Sigmoid colon (tissue), 7 donors: ENCODE measurements around the gene ROBO1. TPM values are rescaled to one million over a fixed set of nuclear protein-coding genes. Genes with fewer than 3 reads are reported as not detected.

Experiments
- DNase-seq: peaks from one replicate; pipeline ENCODE4 v3.0.0-alpha.2; 2019
- H3K27ac ChIP-seq, 4 donors: fragments of 200-600 bp; sonication (generic); one replicate each; pipeline ENCODE4 v1.5.1; 2016 to 2019; ENCODE audit warnings: mild to moderate bottlenecking in 1 of 4
- H3K27me3 ChIP-seq, 3 donors: fragments of 200-600 bp; sonication (generic); one replicate each; pipeline ENCODE4 v1.5.1; 2019; ENCODE audit warnings: mild to moderate bottlenecking in 1 of 3
- H3K36me3 ChIP-seq, 4 donors: fragments of 200-600 bp; sonication (generic); one replicate each; pipeline ENCODE4 v1.5.1; 2016 to 2019
- H3K4me1 ChIP-seq, 4 donors: fragments of 200-600 bp; sonication (generic); one replicate each; pipeline ENCODE4 v1.5.1; 2017 to 2019
- H3K4me3 ChIP-seq, 4 donors: fragments of 200-600 bp; sonication (generic); one replicate each; pipeline ENCODE4 v1.5.1; 2017 to 2019; ENCODE audit warnings: mild to moderate bottlenecking in 2 of 4, moderate library complexity in 1 of 4
- H3K9me3 ChIP-seq, 4 donors: fragments of 200-600 bp in 3 of 4; sonication (generic) in 3 of 4; one replicate each; pipeline versions ENCODE4 v1.5.1 to v1.6.1; 2013 to 2019
- CTCF ChIP-seq, 4 experiments: fragments of 450-650 bp in 3 of 4; fragments of 200-600 bp in 1 of 4; IDR thresholded peaks; one replicate each; pipeline ENCODE4 v1.5.1; 2016 to 2019; ENCODE audit warnings: antibody characterized with exemption in 4 of 4, mild to moderate bottlenecking in 3 of 4, moderate library complexity in 2 of 4
- EP300 ChIP-seq, 4 donors: sonication (generic); formaldehyde crosslinking; IDR thresholded peaks; one replicate each; pipeline ENCODE4 v1.6.1; 2017; ENCODE audit warnings: antibody characterized with exemption in 4 of 4
- POLR2A ChIP-seq, 2 donors: fragments of 450-650 bp; IDR thresholded peaks; one replicate each; pipeline ENCODE4 v1.6.1; 2016; ENCODE audit warnings: antibody characterized with exemption in 2 of 2, mild to moderate bottlenecking in 2 of 2, moderate library complexity in 2 of 2
- POLR2AphosphoS5 ChIP-seq, 4 donors: sonication (generic); formaldehyde crosslinking; IDR thresholded peaks; one replicate each; pipeline ENCODE4 v1.6.1; 2017; ENCODE audit warnings: antibody characterized with exemption in 4 of 4
- WGBS, 2 donors: extraction: QIAGEN DNeasy Blood & Tissue Kit; methylation state at CpG; one replicate each; pipeline ENCODE4 v1.1.7; 2013; 5-methylcytosine and 5-hydroxymethylcytosine counted together
- intact Hi-C: fragments of 100-400 bp; cut with DNase I; formaldehyde crosslinking; loops from one replicate; pipeline ENCODE4 v1.15.1; 2023
- polyA plus RNA-seq, 3 donors: library from polyadenylated mRNA; stranded (reverse); fragments of 200-250 nt; gene quantifications; one replicate each; pipeline ENCODE4 v1.2.3, GENCODE V29; 2013
- total RNA-seq, 4 donors: library from RNA; depleted of rRNA; stranded (reverse); fragments of >200 nt; gene quantifications; one replicate each; pipeline ENCODE4 v1.1.0, GENCODE V29; 2016
- donor health status: healthy with polysubstance abuse.
- donor health status: Bipolar disorder and iron deficiency.
- donor health status: healthy.

ROBO1 gene
- total and polyA plus RNA-seq, 7 donors, result 0.69 to 45.7 (median 32.4) TPM

DNA sequence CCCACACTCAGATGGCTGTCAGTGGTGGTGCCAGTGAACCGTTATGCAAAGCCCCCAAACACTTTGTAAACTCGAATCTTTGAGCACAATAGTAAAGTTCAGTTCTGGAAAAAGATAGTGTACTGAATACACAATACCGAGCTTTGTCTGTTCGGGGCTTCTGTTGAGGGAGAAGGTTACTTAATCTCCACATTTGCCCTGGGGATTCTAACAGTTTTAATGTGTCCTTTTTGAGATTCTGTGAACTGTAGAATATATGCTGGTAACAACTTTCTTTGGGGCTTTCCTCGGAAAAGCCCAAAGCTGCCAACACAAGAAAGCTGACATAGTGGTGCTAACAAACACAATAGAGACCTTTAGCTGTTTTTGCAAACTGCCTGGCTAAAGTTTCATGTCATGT is 686.5 kb downstream of the ROBO1 start:
- intact Hi-C loops, result no loop called here
- H3K9me3 ChIP-seq, result no peaks in the 10 kb centered on the region
- no peaks in the 10 kb centered on the region for H3K4me1 ChIP-seq
- no peaks in the 10 kb centered on the region for H3K27me3 ChIP-seq
- TF ChIP-seq CTCF (IDR thresholded peaks at IDR 0.05) (no peak), POLR2AphosphoS5 (IDR thresholded peaks at IDR 0.05) (no peak), POLR2A (IDR thresholded peaks at IDR 0.05) (no peak), EP300 (IDR thresholded peaks at IDR 0.05) (no peak)
- H3K36me3 ChIP-seq, result no peaks in the 10 kb centered on the region
- whole genome bisulfite sequencing, 2 donors, result 54 to 74% methylated on average over 5 of the region's 5 CpGs
- H3K27ac ChIP-seq, result no peak overlapping the region
- no peak overlapping the region for H3K4me3 ChIP-seq
- no peak for DNase-seq

GRCh38 chr3:79074558-79074957 is 693.2 kb downstream of the ROBO1 start:
- no peak overlapping the region for H3K27ac ChIP-seq
- no peaks in the 10 kb centered on the region for H3K36me3 ChIP-seq
- intact Hi-C loops, result no loop called here
- H3K27me3 ChIP-seq, result no peaks in the 10 kb centered on the region
- no peak for TF ChIP-seq POLR2AphosphoS5 (IDR thresholded peaks at IDR 0.05)
- TF ChIP-seq EP300 (IDR thresholded peaks at IDR 0.05), result no peak
- no peak for TF ChIP-seq CTCF (IDR thresholded peaks at IDR 0.05)
- no peak for TF ChIP-seq POLR2A (IDR thresholded peaks at IDR 0.05)
- H3K4me3 ChIP-seq, result no peak overlapping the region
- no peaks in the 10 kb centered on the region for H3K9me3 ChIP-seq
- no peaks in the 10 kb centered on the region for H3K4me1 ChIP-seq
- 79 to 88% methylated on average over 1 of the region's 1 CpG for WGBS, 2 donors
- DNase-seq, result no peak

- WGBS, 2 donors, result 61 to 83% methylated on average over 1 of the region's 1 CpG
- no peaks in the 10 kb centered on the region for H3K9me3 ChIP-seq
- no peaks in the 10 kb centered on the region for H3K36me3 ChIP-seq
- H3K27ac ChIP-seq, result no peak overlapping the region
- DNase-seq, result no peak
- H3K27me3 ChIP-seq, result no peaks in the 10 kb centered on the region
- no peak for TF ChIP-seq POLR2A (IDR thresholded peaks at IDR 0.05)
- no peak overlapping the region for H3K4me3 ChIP-seq
- intact Hi-C loops, result no loop called here
- H3K4me1 ChIP-seq, result no peaks in the 10 kb centered on the region
Measured at GRCh38 chr3:79067734-79068133, 700.1 kb downstream of the ROBO1 start.

DNA sequence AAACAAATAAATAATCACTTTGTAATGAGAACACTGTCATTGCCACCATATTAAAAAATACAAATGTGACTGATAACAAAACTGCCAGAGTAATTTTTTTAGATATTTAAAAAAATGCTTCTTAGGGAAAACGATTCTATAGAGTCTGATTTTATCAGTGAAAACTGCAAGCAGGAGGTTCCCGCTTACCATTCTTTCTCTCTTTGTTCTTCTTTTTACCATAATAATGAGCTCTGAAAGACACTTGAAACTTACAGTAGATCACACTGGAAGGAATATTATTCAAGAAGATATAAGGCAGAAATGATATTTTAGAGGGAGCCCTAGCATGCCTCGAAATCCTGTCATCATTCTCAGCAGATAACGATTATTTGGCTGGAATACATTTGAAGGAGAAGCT is 701.3 kb downstream of the ROBO1 start:
- Histone ChIP-seq H3K27ac (no peak overlapping the region), H3K36me3 (no peaks in the 10 kb centered on the region), H3K4me3 (no peak overlapping the region), H3K9me3 (no peaks in the 10 kb centered on the region), H3K27me3 (no peaks in the 10 kb centered on the region), H3K4me1 (no peaks in the 10 kb centered on the region)
- DNase-seq, result no peak
- intact Hi-C loops, result no loop called here
- WGBS, 2 donors, result 65 to 76% methylated on average over 4 of the region's 4 CpGs
- TF ChIP-seq CTCF (IDR thresholded peaks at IDR 0.05) (no peak), POLR2A (IDR thresholded peaks at IDR 0.05) (no peak), EP300 (IDR thresholded peaks at IDR 0.05) (no peak), POLR2AphosphoS5 (IDR thresholded peaks at IDR 0.05) (no peak)

GRCh38 chr3:79063624-79064023 is 704.2 kb downstream of the ROBO1 start:
- DNase-seq, result no peak
- Histone ChIP-seq H3K4me3 (no peak overlapping the region), H3K27me3 (no peaks in the 10 kb centered on the region), H3K4me1 (no peaks in the 10 kb centered on the region), H3K9me3 (no peaks in the 10 kb centered on the region), H3K36me3 (no peaks in the 10 kb centered on the region), H3K27ac (no peak overlapping the region)
- WGBS, 2 donors, result 79 to 83% methylated on average over 2 of the region's 2 CpGs
- intact Hi-C loops, result no loop called here
- TF ChIP-seq POLR2AphosphoS5 (IDR thresholded peaks at IDR 0.05) (no peak), POLR2A (IDR thresholded peaks at IDR 0.05) (no peak), CTCF (IDR thresholded peaks at IDR 0.05) (no peak), EP300 (IDR thresholded peaks at IDR 0.05) (no peak)
